ENCODE measurements around the gene PARD3B.

Gene PARD3B

GRCh38 chr2:205582366-205582765, 1037.1 kb downstream of the PARD3B start:
- in situ Hi-C loops (cut with MboI; ENCODE audit: low pct_unique_long_range_greater_than_20kb, low sequenced_read_pairs), result no loop called here
- no peak for DNase-seq

- in situ Hi-C loops (cut with MboI; ENCODE audit: low pct_unique_long_range_greater_than_20kb, low sequenced_read_pairs), result no loop called here
- DNase-seq, result no peak
Measured at GRCh38 chr2:205585449-205586383, 1040.4 kb downstream of the PARD3B start.

DNA sequence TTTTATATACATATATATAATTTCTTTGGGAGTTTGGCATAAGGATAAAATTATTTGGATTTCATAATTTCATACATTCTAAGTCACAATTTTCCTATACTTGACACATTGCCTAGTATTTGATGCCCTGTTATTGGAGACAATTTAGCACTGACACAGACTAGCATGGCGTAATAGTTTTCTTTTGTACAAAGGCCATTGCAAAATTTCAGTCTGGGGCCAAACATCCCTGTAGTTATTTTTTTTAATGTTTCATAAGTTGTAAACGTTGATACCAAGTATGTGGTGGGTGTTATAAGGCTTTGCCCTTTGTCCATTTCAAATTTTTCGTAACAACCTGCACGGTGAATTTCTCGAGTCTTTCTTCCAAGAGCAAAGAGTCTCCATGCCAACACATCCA, 1041.4 kb downstream of the PARD3B start:
- no peak for DNase-seq
- in situ Hi-C loops (cut with MboI; ENCODE audit: low pct_unique_long_range_greater_than_20kb, low sequenced_read_pairs), result no loop called here

GRCh38 chr2:205589479-205589878, 1044.2 kb downstream of the PARD3B start:
- no peak for DNase-seq
- in situ Hi-C loops (cut with MboI; ENCODE audit: low pct_unique_long_range_greater_than_20kb, low sequenced_read_pairs), result no loop called here

GRCh38 chr2:205590759-205591158, 1045.5 kb downstream of the PARD3B start:
- no peak for DNase-seq
- in situ Hi-C loops (cut with MboI; ENCODE audit: low pct_unique_long_range_greater_than_20kb, low sequenced_read_pairs), result no loop called here

- DNase-seq, result no peak
- in situ Hi-C loops (cut with MboI; ENCODE audit: low pct_unique_long_range_greater_than_20kb, low sequenced_read_pairs), result no loop called here
Measured at GRCh38 chr2:205593891-205594290, 1048.6 kb downstream of the PARD3B start.

DNA sequence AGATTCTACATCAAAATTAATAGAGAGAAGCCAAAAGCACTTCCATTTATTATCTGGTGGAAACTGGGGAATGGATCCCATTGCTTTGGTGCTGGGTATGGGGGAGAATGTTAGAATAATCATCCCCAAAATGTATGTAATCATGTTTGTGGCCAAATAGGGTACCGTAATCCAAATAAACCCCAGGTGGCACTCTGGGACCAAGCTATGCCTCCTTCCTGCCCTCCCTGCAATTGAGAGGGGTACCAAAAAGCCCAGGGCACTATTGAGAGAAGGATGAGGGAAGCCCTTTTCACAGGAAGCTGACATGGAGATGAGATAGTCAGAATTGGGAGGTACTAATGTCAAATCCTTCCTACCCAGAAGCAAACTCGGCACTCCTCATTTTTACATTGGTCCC, 1051.3 kb downstream of the PARD3B start:
- DNase-seq, result no peak
- in situ Hi-C loops (cut with MboI; ENCODE audit: low pct_unique_long_range_greater_than_20kb, low sequenced_read_pairs), result no loop called here

DNA sequence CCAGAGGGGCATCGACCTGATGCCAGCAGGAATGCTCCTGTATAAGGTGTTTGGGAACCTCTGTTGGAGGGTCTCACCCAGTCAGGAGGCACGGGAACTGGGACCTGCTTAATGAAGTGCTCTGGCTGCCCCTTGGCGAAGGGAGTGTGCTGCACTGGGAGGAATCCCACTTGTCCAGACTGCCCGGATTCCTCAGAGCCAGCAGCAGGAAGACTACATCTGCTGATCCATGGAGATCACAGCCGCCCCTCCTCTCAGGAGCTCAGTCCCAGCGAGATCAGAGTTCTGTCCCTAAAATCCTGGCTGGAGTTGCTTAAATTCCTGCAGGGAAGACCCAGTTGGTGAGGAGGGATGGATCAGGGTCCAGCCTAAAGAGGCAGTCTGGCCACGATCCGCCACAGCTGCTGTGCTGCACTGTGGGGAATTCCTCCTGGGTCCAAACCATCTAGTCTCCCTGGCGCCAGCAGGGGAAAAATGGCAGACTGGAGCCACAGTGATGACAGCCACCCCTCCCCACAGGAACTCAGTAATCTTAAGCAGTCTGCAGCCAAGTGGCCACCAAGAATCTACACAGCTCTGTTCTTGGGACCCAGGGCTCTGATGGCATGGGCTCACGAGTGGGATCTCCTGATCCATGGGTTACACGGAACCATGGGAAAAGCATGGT, 1060.5 kb downstream of the PARD3B start:
- DNase-seq, result no peak

DNA sequence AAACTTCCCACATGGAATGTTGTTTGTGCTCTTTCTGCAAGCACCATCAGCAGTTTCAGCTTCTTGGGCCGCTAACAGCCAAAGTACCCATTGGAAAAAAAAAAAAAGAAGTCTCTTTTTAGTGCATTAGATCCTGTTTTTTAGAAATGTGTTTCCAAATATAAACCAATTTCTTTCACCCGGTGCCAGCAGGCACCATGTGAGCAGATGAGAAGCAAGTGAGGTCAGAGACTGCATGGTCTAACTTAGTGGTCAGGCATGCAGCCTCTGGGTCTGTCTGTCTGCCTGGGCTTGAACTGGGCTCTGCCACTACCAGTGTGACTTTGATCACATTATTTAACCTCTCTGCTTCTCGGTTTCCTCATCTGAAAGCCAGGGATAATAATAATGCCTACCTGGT, 1061.9 kb downstream of the PARD3B start:
- in situ Hi-C loops (cut with MboI; ENCODE audit: low pct_unique_long_range_greater_than_20kb, low sequenced_read_pairs), result no loop called here
- DNase-seq, result no peak

More for the DNA sequence above, 1060.5 kb downstream of the PARD3B start:
- in situ Hi-C loops (cut with MboI; ENCODE audit: low pct_unique_long_range_greater_than_20kb, low sequenced_read_pairs), result no loop called here

GRCh38 chr2:205609113-205609512, 1063.8 kb downstream of the PARD3B start:
- in situ Hi-C loops (cut with MboI; ENCODE audit: low pct_unique_long_range_greater_than_20kb, low sequenced_read_pairs), result no loop called here
- no peak for DNase-seq

- no peak for DNase-seq
- in situ Hi-C loops (cut with MboI; ENCODE audit: low pct_unique_long_range_greater_than_20kb, low sequenced_read_pairs), result no loop called here
Measured at GRCh38 chr2:205610437-205610836, 1065.2 kb downstream of the PARD3B start.

DNA sequence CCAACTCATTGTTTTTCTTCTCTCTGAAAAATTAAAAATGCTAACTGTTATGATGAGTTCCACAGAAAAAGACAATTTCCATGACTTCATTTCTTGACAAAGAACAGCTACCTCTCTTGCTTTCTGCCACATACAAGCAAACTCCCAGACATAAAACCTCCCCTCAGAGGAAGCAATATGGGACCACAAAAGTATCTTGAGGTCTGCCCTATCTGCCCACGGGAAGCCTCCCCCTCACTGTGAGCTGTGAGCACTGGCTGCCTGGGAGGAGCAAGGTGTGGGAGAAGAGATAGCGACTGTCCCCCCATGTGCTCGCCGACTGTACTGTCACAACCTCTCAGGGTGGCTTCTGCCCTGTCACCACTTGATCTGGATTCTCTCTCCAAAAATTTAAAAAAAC, 1067.4 kb downstream of the PARD3B start:
- peak; percentile 68 for DNase-seq
- in situ Hi-C loops (cut with MboI; ENCODE audit: low pct_unique_long_range_greater_than_20kb, low sequenced_read_pairs), result no loop called here

GRCh38 chr2:205613970-205614559, 1068.8 kb downstream of the PARD3B start:
- in situ Hi-C loops (cut with MboI; ENCODE audit: low pct_unique_long_range_greater_than_20kb, low sequenced_read_pairs), result no loop called here
- no peak for DNase-seq

DNA sequence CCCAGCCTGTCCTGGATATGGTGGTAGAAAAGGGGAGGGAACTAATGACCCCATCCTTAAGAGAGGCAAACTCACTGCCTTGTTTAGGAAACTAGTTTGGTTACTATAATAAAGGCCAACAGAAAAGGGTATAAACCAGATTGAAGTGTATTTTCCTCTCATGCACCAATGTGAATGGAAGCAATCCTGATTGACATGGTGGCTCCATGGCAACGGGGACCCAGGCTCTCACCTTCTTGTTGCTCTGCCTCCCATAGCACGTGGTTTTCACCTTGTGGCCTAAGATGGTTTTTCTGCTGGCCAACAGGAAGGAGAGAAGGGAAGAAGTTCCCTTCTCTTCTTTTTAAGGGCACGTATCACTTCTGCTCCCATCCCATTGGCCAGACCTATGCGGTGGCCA, 1069.7 kb downstream of the PARD3B start:
- in situ Hi-C loops (cut with MboI; ENCODE audit: low pct_unique_long_range_greater_than_20kb, low sequenced_read_pairs), result no loop called here
- DNase-seq, result no peak

DNA sequence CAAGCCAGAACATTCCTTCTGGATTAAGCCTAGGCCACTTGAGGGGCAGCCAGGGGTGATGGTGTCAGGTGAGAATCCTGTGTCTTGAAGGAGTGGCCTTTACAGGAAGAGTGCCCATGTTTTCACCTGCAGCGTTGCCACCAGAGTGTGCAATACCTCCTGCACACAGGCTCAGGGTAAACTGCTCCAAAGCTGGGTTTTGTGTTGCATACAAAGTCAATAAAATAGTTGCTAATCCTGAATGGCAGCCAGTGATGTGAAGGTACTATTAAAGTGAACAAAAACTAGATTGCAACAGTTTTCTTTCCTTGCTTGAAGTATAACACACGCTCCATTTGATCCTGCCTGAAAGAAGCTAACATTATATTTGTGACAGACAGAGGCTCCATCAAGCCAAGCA, 1072.6 kb downstream of the PARD3B start:
- in situ Hi-C loops (cut with MboI; ENCODE audit: low pct_unique_long_range_greater_than_20kb, low sequenced_read_pairs), result no loop called here
- DNase-seq, result no peak

GRCh38 chr2:205619600-205619999, 1074.3 kb downstream of the PARD3B start:
- no peak for DNase-seq
- in situ Hi-C loops (cut with MboI; ENCODE audit: low pct_unique_long_range_greater_than_20kb, low sequenced_read_pairs), result no loop called here

DNA sequence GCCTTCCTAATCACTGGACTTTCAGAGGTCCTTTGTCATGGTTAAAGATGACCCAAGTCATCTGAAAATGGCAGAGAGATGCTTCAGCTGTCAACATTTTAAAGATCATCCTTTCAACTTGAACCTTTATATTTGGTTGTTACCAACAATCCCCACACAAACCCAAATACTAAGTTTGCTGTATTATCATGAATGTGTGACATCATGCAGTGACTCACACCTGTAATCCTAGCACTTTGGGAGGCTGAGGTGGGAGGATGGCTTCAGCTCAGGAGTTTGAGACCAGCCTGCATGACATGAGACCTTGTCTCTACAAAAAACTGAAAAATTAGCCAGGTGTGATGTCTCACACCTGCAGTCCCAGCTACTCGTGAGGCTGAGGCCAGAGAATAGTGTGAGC, 1081.8 kb downstream of the PARD3B start:
- in situ Hi-C loops (cut with MboI; ENCODE audit: low pct_unique_long_range_greater_than_20kb, low sequenced_read_pairs), result no loop called here
- no peak for DNase-seq

DNA sequence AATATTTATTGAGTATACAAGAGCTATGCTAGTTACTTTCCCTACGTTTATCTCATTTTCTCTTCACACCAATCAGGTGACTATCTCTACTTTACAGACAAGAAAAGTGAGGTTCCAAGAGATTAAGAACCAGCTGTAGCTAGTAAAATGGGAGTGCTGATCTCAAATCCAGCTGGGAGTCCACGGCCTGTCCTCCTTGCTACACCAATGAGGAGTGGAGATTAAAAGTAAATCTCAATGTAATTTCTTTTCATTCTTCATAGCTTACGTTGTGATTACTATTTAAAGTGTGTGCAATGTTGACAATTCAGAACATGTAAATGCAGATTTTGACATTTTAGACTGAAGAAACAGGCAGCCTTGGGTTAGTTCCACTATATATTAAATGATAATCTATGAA, 1083.1 kb downstream of the PARD3B start:
- DNase-seq, result no peak
- in situ Hi-C loops (cut with MboI; ENCODE audit: low pct_unique_long_range_greater_than_20kb, low sequenced_read_pairs), result no loop called here

DNA sequence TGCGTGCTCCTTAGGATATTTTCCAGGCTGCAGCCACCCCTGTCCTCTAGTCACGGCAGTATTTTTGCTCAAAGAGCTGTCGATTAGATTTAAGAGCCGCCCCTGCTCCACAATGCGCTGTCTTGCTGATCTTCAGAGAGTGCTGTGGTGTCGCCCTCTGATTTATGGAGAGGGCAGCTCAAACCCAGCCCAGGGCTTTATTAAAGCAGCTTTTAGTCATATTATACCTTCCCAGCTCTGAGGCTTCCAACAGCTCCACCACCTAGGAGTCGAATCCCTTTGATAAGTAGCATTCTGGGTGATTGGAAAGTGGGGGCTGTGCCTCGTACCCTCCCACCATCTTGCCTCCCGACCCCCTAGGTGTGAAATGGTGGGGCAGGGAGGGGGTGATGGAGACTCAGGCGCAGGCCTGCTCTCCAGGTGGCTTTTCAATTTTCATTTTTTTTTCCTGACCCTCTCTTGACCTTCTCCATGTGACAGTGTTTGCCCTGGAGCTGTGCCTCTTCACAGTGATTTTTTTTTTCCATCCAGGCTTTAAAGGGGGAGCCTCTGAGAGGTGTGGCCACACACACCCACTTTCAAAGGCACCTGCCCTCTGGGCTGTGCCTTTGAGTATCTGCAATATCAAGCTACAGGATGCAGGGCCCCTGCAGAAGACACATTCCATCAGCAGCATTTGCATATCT, 1084.0 kb downstream of the PARD3B start:
- DNase-seq, result no peak
- in situ Hi-C loops (cut with MboI; ENCODE audit: low pct_unique_long_range_greater_than_20kb, low sequenced_read_pairs), result no loop called here

- in situ Hi-C loops (cut with MboI; ENCODE audit: low pct_unique_long_range_greater_than_20kb, low sequenced_read_pairs), result no loop called here
- DNase-seq, result no peak
Measured at GRCh38 chr2:205633994-205634393, 1088.7 kb downstream of the PARD3B start.

Measured in KBM-7 (cell line).